Parathyroid adenoma (tissue), 2 donors: Measurements from ENCODE around the gene BUD31.

Experiments used
- H2AFZ ChIP-seq: fragments of 300-600 bp; sonication (generic); one replicate; pipeline ENCODE4 v1.7.0; 2017; ENCODE audit warnings: antibody characterized with exemption, mild to moderate bottlenecking
- H3K27ac ChIP-seq: fragments of 300-600 bp; sonication (generic); one replicate; pipeline ENCODE4 v1.7.0; 2017
- H3K27me3 ChIP-seq: fragments of 300-600 bp; sonication (generic); one replicate; pipeline ENCODE4 v1.7.0; 2017; ENCODE audit warnings: low read length; ENCODE audit not compliant: control insufficient read depth, insufficient read depth
- H3K36me3 ChIP-seq: fragments of 300-600 bp; sonication (generic); one replicate; pipeline ENCODE4 v1.7.0; 2017; ENCODE audit warnings: low read length; ENCODE audit not compliant: control insufficient read depth, insufficient read depth
- H3K4me1 ChIP-seq: fragments of 300-600 bp; sonication (generic); one replicate; pipeline ENCODE4 v1.7.0; 2017; ENCODE audit warnings: control low read depth
- H3K4me2 ChIP-seq: fragments of 300-600 bp; sonication (generic); one replicate; pipeline ENCODE4 v1.7.0; 2017; ENCODE audit warnings: low read length
- H3K4me3 ChIP-seq: fragments of 300-600 bp; sonication (generic); one replicate; pipeline ENCODE4 v1.7.0; 2017; ENCODE audit warnings: low read depth, low read length
- H3K79me2 ChIP-seq: fragments of 300-600 bp; sonication (generic); one replicate; pipeline ENCODE4 v1.7.0; 2017; ENCODE audit warnings: control low read depth
- H3K9ac ChIP-seq: fragments of 300-600 bp; sonication (generic); one replicate; pipeline ENCODE4 v1.7.0; 2017; ENCODE audit warnings: mild to moderate bottlenecking
- H3K9me3 ChIP-seq: fragments of 300-600 bp; sonication (generic); one replicate; pipeline ENCODE4 v1.7.0; 2017; ENCODE audit warnings: low read length; ENCODE audit not compliant: control insufficient read depth
- CTCF ChIP-seq: fragments of 300-600 bp; sonication (generic); IDR thresholded peaks from one replicate; pipeline ENCODE4 v1.7.0; 2017; ENCODE audit warnings: antibody characterized with exemption, mild to moderate bottlenecking
- donor health status: primary hyperparathyroidism.

BUD31 gene

GRCh38 chr7:99406557-99406956, 2.2 kb upstream of the BUD31 start:
- peaks cover 7% of the 10 kb centered on the region for H3K4me1 ChIP-seq
- H3K4me3 ChIP-seq, result no peak overlapping the region
- H3K27me3 ChIP-seq, result no peaks in the 10 kb centered on the region
- H3K9ac ChIP-seq, result no peak overlapping the region
- no peak overlapping the region for H2AFZ ChIP-seq
- no peak overlapping the region for H3K4me2 ChIP-seq
- H3K9me3 ChIP-seq, result no peaks in the 10 kb centered on the region
- no peak for TF ChIP-seq CTCF
- H3K27ac ChIP-seq, result no peak overlapping the region
- no peaks in the 10 kb centered on the region for H3K36me3 ChIP-seq
- H3K79me2 ChIP-seq, result peaks cover 37% of the 10 kb centered on the region

- Histone ChIP-seq H3K79me2 (peaks cover 37% of the 10 kb centered on the region), H3K27ac (peak overlapping the region; percentile 95), H3K9me3 (no peaks in the 10 kb centered on the region), H3K36me3 (no peaks in the 10 kb centered on the region), H3K4me1 (peaks cover 7% of the 10 kb centered on the region), H3K4me2 (peak overlapping the region; percentile 76), H2AFZ (peak overlapping the region; percentile 83), H3K9ac (peak overlapping the region; percentile 79), H3K27me3 (no peaks in the 10 kb centered on the region), H3K4me3 (peak overlapping the region; percentile 99)
- no peak for TF ChIP-seq CTCF
Measured at GRCh38 chr7:99407872-99408378, 844 bp upstream of the BUD31 start.

- Histone ChIP-seq H3K36me3 (no peaks in the 10 kb centered on the region), H3K4me2 (peak overlapping the region; percentile 76), H3K27ac (peak overlapping the region; percentile 95), H2AFZ (peak overlapping the region; percentile 83), H3K79me2 (peaks cover 37% of the 10 kb centered on the region), H3K9me3 (no peaks in the 10 kb centered on the region), H3K4me3 (peak overlapping the region; percentile 99), H3K4me1 (peaks cover 7% of the 10 kb centered on the region), H3K9ac (peak overlapping the region; percentile 79), H3K27me3 (no peaks in the 10 kb centered on the region)
- TF ChIP-seq CTCF, result no peak
Measured at GRCh38 chr7:99409192-99409572, 413 bp downstream of the BUD31 start.

GRCh38 chr7:99409806-99410205, 1.0 kb downstream of the BUD31 start:
- Histone ChIP-seq H3K36me3 (no peaks in the 10 kb centered on the region), H2AFZ (no peak overlapping the region), H3K4me1 (peaks cover 7% of the 10 kb centered on the region), H3K9ac (no peak overlapping the region), H3K27me3 (no peaks in the 10 kb centered on the region), H3K4me3 (peak overlapping the region; percentile 99), H3K9me3 (no peaks in the 10 kb centered on the region), H3K27ac (peak overlapping the region; percentile 95), H3K79me2 (peaks cover 37% of the 10 kb centered on the region), H3K4me2 (peak overlapping the region; percentile 76)
- no peak for TF ChIP-seq CTCF

GRCh38 chr7:99410635-99411034, 1.9 kb downstream of the BUD31 start:
- Histone ChIP-seq H3K4me3 (no peak overlapping the region), H3K9ac (no peak overlapping the region), H2AFZ (no peak overlapping the region), H3K27me3 (no peaks in the 10 kb centered on the region), H3K36me3 (no peaks in the 10 kb centered on the region), H3K27ac (no peak overlapping the region), H3K4me2 (no peak overlapping the region), H3K9me3 (no peaks in the 10 kb centered on the region), H3K4me1 (peaks cover 7% of the 10 kb centered on the region), H3K79me2 (peaks cover 40% of the 10 kb centered on the region)
- no peak for TF ChIP-seq CTCF
